Activated T-cell treated with anti-CD3 and anti-CD28 coated beads for 1 hour (primary cell): ENCODE results near the gene NUDT9.
"Not testable (repeated sequence)": the region's sequence is repeated elsewhere in the genome, so short reads cannot be mapped to it uniquely, and the experiment has no call there.

ENCODE experiments used
- DNase-seq: peaks from one replicate; pipeline ENCODE4 v3.0.0-alpha.2; 2020; ENCODE audit warnings: low read depth

The NUDT9 gene

DNA sequence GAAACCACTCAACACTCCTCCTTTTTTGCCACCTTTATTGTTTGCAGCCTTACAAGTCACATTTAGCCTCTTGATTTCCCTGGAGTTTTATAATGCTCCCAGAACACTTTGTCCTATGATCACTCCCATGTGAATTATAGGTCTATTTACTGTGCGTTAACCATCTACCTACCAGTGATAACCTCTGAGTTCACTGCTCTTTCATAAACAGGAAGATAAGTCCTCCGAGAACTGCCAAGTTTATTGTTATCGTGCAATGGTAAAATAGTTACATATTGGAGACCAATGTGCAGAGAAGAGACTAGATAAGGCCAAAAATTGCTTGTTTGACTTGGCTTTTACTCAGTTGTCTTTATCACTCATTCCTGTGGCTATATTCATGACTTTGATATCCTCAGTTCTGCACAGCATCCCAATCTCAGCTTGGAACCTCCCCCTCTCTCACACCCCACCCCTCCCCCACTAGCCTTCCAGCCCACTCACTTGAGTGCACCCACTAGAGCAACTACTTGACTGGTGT lies 12.9 kb upstream of the NUDT9 start:
- no peak for DNase-seq

- no peak for DNase-seq
Measured at GRCh38 chr4:87410157-87410556, 12.2 kb upstream of the NUDT9 start.

DNA sequence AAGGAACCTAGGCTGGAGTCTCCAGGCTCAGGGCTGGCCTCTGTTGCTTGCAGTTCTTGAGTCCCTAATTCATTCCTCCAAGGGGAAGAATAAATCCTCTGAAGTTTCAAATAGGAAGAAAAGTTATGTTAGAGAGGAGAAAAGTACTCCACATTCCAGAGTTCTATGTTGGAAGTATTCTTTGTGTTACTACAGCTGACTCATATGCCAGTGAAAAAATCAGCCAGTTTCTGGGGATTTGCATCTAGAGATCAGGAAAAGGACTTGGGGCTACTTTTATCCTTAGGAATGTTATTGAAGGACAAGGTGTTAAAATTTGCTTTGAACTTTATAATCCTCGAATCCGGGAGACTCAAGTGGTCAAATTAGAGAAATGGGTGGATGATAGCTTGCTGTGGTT lies 11.7 kb upstream of the NUDT9 start:
- no peak for DNase-seq

GRCh38 chr4:87414816-87415215 lies 7.6 kb upstream of the NUDT9 start:
- DNase-seq = no peak

DNA sequence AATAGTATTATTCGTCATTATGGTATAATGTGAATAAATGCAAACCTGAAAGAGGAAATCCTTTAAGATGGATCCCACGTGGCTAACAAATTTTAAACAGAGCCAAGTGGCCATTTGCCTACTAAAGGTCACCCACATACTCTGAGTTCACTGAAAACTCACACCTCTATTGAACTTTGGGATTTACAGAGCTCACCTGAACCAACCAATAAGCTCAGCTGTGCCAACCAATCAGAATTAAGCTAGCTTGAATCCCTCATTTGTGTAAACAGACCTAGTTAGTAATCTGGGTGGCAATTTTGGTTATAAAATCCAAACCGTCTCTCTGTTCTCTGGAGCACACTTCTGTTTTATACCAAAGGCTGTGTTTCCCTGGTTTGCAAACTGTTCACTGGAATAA lies 5.4 kb upstream of the NUDT9 start:
- no peak for DNase-seq

- not testable (repeated sequence) for DNase-seq
Measured at GRCh38 chr4:87418410-87418809, 4.0 kb upstream of the NUDT9 start.

- DNase-seq = no peak
Measured at GRCh38 chr4:87419578-87420249, 2.7 kb upstream of the NUDT9 start.

DNA sequence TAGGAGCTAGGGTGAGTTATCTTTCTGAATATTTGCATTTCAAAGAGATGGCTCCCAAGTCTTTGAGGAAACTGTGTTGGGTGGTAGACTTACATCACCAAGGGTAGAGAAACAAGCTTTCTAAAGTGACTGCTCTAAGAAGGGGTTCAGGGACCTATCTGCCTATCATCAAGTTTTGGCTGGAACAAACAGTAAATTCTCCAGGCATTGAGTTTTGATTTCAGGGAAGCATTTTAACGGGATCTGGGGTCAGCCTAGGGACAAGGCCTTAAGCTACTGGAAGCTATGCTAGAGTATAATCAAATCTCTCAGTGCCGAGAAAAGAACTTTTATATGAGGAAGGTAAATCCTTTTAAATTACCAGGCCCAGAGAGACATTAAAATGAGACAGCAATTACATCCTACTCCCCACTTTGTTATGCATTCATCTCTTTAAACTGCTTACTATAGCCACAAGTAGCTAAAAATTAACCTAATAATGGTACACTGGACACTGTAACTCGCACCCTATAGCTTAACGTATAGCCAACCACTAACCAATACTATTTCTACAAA lies 2.0 kb upstream of the NUDT9 start:
- DNase-seq = no peak

DNA sequence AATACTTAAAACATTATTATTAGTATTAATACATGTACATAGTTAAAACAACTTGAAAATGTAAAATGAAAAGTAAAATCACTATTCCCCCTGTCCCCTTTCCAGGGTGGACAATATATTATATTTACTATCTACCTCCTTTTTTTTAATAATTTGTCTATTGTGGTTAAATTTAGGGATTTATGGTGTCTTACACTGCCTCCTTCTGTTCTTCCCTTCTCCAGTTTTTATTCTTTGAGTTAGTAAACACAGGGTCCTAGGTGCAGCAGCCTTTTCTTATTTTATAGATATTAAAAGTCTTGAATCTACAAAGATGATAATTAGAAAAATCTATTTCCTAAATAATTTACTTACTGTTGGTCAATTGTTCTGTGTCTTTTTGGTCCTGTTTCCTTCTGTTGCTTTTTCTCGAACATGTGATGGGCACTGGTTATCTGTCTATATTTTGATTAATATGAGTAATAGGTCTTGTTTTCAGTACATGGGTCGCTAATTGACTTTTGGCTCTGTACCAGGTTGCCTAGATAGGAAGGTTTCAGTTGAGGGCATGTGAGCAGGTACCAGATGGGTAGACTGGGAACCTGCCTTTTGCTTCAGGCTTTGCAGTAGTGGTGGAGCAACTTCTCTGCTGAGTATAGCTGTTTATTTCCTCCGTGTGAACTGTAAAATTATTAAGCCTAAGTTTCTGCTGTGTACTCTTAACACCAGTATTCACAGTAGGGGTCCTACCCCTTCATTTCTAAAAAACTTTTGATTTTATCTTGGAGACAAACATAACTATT lies 1.1 kb downstream of the NUDT9 start:
- DNase-seq = no peak

DNA sequence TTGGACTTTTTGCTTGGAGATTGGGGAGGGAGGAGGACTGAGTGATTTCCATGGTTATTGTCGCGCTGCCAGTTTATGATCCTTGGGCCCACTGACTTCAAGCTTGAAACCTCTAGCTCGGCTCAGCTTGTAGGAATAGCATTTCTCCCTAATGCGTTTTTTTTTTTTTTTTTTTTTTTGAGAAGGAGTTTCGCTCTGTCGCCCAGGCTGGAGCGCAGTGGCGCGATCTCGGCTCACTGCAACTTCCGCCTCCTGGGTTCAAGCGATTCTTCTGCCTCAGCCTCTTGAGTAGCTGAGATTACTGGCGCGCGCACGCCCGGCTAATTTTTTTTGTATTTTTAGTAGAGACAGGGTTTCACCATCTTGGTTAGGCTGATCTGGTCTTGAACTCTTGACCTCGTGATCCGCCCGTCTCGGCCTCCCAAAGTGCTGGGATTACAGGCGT lies 1.7 kb downstream of the NUDT9 start:
- DNase-seq = not testable (repeated sequence)

- DNase-seq = no peak
Measured at GRCh38 chr4:87425711-87426110, 3.3 kb downstream of the NUDT9 start.

- DNase-seq = no peak
Measured at GRCh38 chr4:87426865-87427517, 4.6 kb downstream of the NUDT9 start.

- no peak for DNase-seq
Measured at GRCh38 chr4:87427518-87427868, 5.1 kb downstream of the NUDT9 start.

DNA sequence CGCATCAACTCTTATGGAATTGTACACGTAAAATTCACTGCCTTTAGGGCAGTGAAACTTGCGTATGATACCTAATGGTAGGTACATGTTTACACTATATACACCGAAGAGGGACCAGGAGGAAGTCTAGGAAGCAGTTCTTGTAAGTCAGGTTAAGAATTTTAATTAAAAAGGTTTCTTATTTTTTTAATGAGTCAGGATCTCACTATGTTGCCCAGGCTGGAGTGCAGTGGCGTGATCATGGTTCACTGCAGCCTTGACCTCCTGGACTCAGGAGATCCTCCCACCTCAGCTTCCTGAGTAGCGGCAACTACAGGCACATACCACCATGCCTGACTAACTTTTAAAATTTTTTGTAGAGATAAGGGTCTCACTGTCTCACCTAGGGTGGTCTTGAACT lies 6.6 kb downstream of the NUDT9 start:
- no peak for DNase-seq

DNA sequence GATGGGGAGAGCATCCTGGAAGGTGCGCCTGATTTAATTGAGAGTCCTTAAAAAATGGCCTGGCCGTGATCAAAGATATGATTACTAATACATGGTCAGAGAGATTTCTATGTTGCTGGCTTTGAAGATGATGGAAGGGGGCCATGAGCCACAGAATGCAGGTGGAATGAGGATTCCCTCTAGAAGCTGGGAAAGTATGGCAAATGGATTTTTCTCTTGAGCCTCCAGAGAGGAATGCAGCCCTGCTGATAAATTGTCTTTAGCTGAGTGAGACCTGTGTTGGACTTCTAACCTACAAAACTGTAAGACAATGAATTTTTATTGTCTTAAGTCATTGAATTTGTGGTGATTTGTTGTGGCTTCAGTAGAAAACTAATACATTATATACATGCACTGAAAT lies 7.7 kb downstream of the NUDT9 start:
- DNase-seq = no peak

DNA sequence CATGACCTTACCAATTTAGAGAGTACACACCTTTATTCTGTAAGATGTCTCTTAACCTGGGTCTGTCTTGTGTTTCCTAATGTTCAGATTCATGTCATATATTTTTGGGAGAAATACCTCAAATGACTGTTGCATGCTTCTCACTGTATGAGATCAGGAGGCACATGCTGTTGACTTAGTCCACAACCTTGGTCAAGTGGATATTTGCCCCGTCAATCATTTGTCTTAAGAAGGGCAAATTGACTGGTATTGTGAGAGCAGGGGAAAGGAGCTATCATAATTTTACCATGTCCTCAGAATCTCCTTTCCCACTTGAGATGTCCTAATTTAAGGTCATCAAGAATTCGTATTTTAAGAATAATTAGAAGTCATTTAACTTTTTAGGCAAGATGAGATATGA lies 11.0 kb downstream of the NUDT9 start:
- no peak for DNase-seq

DNA sequence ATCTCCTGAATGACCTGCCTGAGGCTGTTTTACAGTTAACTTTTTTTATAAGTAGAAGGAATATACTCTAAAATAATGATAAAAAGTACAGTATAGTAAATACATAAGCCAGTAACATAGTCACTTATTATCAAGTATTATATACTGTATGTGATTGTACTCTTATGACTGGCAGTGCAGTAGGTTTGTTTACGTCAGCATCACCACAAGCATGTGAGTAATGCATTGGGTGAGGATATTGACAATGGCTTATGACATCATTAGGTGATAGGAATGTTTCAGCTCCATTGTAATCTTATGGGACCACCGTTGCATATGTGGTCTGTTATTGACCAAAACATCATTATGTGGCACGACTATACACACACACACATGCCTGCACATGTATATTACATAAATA lies 20.5 kb downstream of the NUDT9 start:
- no peak for DNase-seq

GRCh38 chr4:87444741-87445140 lies 22.4 kb downstream of the NUDT9 start:
- no peak for DNase-seq

- no peak for DNase-seq
Measured at GRCh38 chr4:87445964-87446363, 23.6 kb downstream of the NUDT9 start.

DNA sequence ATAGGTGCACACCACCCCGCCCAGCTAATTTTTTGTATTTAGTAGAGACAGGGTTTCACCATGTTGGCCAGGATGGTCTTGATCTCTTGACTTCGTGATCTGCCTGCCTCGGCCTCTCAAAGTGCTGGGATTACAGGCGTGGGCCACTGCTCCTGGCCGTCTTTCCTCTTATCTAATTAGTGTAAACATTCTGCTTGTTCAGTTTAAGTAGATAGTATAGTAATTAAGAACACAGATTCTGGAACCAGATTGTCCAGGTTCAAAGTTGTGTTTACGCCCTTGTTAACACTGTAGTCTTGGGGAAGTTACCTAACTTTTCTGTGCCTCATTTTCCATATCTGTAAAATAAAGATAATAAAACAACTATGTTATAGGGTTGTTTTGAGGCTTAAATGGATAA lies 24.0 kb downstream of the NUDT9 start:
- DNase-seq = not testable (repeated sequence)

- DNase-seq = no peak
Measured at GRCh38 chr4:87451537-87451936, 29.2 kb downstream of the NUDT9 start.

GRCh38 chr4:87458913-87459312 lies 36.5 kb downstream of the NUDT9 start:
- DNase-seq = no peak

GRCh38 chr4:87461281-87461700 lies 38.9 kb downstream of the NUDT9 start:
- no peak for DNase-seq
